HepG2 (cell line): Measurements from ENCODE around the gene ARFGEF2. TPM values are rescaled to one million over a fixed set of nuclear protein-coding genes. Genes with fewer than 3 reads are reported as not detected.
A peak's percentile ranks its signal among the peaks of the same experiment; 100 is the strongest.

Experiments
- CAMTA2 ChIP-seq: sonication (generic); formaldehyde crosslinking; IDR thresholded peaks from 2 replicates; pipeline ENCODE4 v1.4.0; 2020; ENCODE audit warnings: mild to moderate bottlenecking, missing genetic modification reagents, borderline replicate concordance
- CCDC6 ChIP-seq: sonication (generic); formaldehyde crosslinking; IDR thresholded peaks from 2 replicates; pipeline ENCODE4 v1.8.1; 2022; ENCODE audit warnings: mild to moderate bottlenecking, missing genetic modification reagents, moderate library complexity
- EZH2 ChIP-seq: conservative IDR thresholded peaks from 2 replicates; pipeline ENCODE4 v1.6.1; 2012; ENCODE audit warnings: mild to moderate bottlenecking, low read depth, low read length, moderate library complexity
- FOXK1 ChIP-seq: sonication (generic); formaldehyde crosslinking; IDR thresholded peaks from 2 replicates; pipeline ENCODE4 v1.4.0; 2020; ENCODE audit warnings: low read depth, missing genetic modification reagents, borderline replicate concordance
- HDAC6 ChIP-seq: fragments of 200-600 bp; sonication (generic); IDR thresholded peaks from 2 replicates; pipeline ENCODE4 v1.7.0; 2017; ENCODE audit warnings: mild to moderate bottlenecking, antibody characterized with exemption, low read length, low read depth
- HES4 ChIP-seq: sonication (generic); formaldehyde crosslinking; IDR thresholded peaks from 2 replicates; pipeline ENCODE4 v1.9.0; 2021; ENCODE audit warnings: mild to moderate bottlenecking, missing genetic modification reagents, borderline replicate concordance
- MAFF ChIP-seq: IDR thresholded peaks from 2 replicates; pipeline ENCODE4 v1.6.1; 2011; ENCODE audit warnings: low read depth, low read length, improper control_type of control experiment
- NPAS2 ChIP-seq: sonication (generic); formaldehyde crosslinking; IDR thresholded peaks from 2 replicates; pipeline ENCODE4 v1.8.0; 2022; ENCODE audit warnings: mild to moderate bottlenecking, missing genetic modification reagents, borderline replicate concordance
- NR2F1 ChIP-seq, 2 experiments: fragments of 450-650 bp in 1 of 2; formaldehyde crosslinking in 1 of 2; IDR thresholded peaks; 2 replicates each; pipeline versions ENCODE4 v1.5.0 to v1.6.1; 2016 to 2020; ENCODE audit warnings: mild to moderate bottlenecking in 1 of 2, missing compliant biosample characterization in 1 of 2, missing genetic modification reagents in 1 of 2, moderate library complexity in 1 of 2
- PITX1 ChIP-seq: sonication (generic); formaldehyde crosslinking; IDR thresholded peaks from 2 replicates; pipeline ENCODE4 v1.5.1; 2020; ENCODE audit warnings: mild to moderate bottlenecking, missing genetic modification reagents
- RBM39 ChIP-seq: fragments of 200-400 bp; formaldehyde crosslinking; IDR thresholded peaks from one replicate; pipeline ENCODE4 v1.6.1; 2018; ENCODE audit warnings: antibody characterized with exemption, mild to moderate bottlenecking, low read depth, low read length; ENCODE audit not compliant: poor library complexity, severe bottlenecking
- REL ChIP-seq: sonication (generic); formaldehyde crosslinking; conservative IDR thresholded peaks from 2 replicates; pipeline ENCODE4 v1.8.0; 2022; ENCODE audit warnings: mild to moderate bottlenecking, missing genetic modification reagents, moderate library complexity
- RXRB ChIP-seq: IDR thresholded peaks from 2 replicates; pipeline ENCODE4 v1.6.1; 2016; ENCODE audit warnings: borderline replicate concordance, missing genetic modification reagents, missing compliant biosample characterization
- SMC3 ChIP-seq: IDR thresholded peaks from 2 replicates; pipeline ENCODE4 v1.6.1; 2011; ENCODE audit warnings: low read length, improper control_type of control experiment
- SNAI1 ChIP-seq: sonication (generic); formaldehyde crosslinking; IDR thresholded peaks from 2 replicates; pipeline ENCODE4 v1.5.0; 2020; ENCODE audit warnings: mild to moderate bottlenecking, missing genetic modification reagents, borderline replicate concordance
- SP2 ChIP-seq: sonication (generic); formaldehyde crosslinking; IDR thresholded peaks from 2 replicates; pipeline ENCODE4 v1.5.1; 2020; ENCODE audit warnings: mild to moderate bottlenecking, missing genetic modification reagents
- U2AF1 ChIP-seq: fragments of 200-400 bp; formaldehyde crosslinking; optimal IDR thresholded peaks from 2 replicates; pipeline ENCODE3; 2017; ENCODE audit warnings: mild to moderate bottlenecking, low read depth, low read length
- ZNF350 ChIP-seq: sonication (generic); formaldehyde crosslinking; IDR thresholded peaks from 2 replicates; pipeline ENCODE4 v1.4.0; 2020; ENCODE audit warnings: mild to moderate bottlenecking, low read depth, missing genetic modification reagents, borderline replicate concordance
- ZNF468 ChIP-seq: sonication (generic); formaldehyde crosslinking; IDR thresholded peaks from 2 replicates; pipeline ENCODE4 v1.8.0; 2022; ENCODE audit warnings: mild to moderate bottlenecking, moderate library complexity, missing genetic modification reagents
- ZNF530 ChIP-seq: sonication (generic); formaldehyde crosslinking; IDR thresholded peaks from 2 replicates; pipeline ENCODE4 v1.5.0; 2020; ENCODE audit warnings: low read depth, mild to moderate bottlenecking, missing genetic modification reagents
- ZNF772 ChIP-seq: sonication (generic); formaldehyde crosslinking; IDR thresholded peaks from 2 replicates; pipeline ENCODE4 v1.5.0; 2020; ENCODE audit warnings: mild to moderate bottlenecking, missing genetic modification reagents
- ZNF790 ChIP-seq: sonication (generic); formaldehyde crosslinking; IDR thresholded peaks from 2 replicates; pipeline ENCODE4 v1.8.0; 2022; ENCODE audit warnings: missing genetic modification reagents, mild to moderate bottlenecking, borderline replicate concordance
- polyA plus RNA-seq, 8 experiments: library from polyadenylated mRNA; depleted of rRNA in 3 of 8; stranded (reverse) in 7 of 8; unstranded in 1 of 8; fragments of >200 nt; fragmentation: Illumina TruSeq in 4 of 8; extraction: Trizol in 4 of 8; gene quantifications; 2 replicates each; pipeline versions ENCODE4 v1.2.1 to v1.2.3, GENCODE V29; 2011 to 2016; ENCODE audit warnings: low read depth in 4 of 8, missing spikeins in 1 of 8, mixed read lengths in 1 of 8; ENCODE audit not compliant: insufficient read depth in 1 of 8
- total RNA-seq, 5 experiments: library from RNA; depleted of rRNA; stranded (reverse); fragments of >200 nt; fragmentation: Illumina TruSeq; extraction: Trizol; gene quantifications; 2 replicates each; pipeline ENCODE4 v1.2.3, GENCODE V29; 2016; ENCODE audit warnings: low read depth in 1 of 5
- TF ChIP-seq, protein P1 (sequence below): sonication (generic); formaldehyde crosslinking; IDR thresholded peaks from 2 replicates; pipeline ENCODE4 v1.5.0; 2020; ENCODE audit warnings: missing genetic modification reagents
- TF ChIP-seq, protein P2 (sequence below): sonication (generic); formaldehyde crosslinking; IDR thresholded peaks from 2 replicates; pipeline ENCODE4 v1.4.0; 2020; ENCODE audit warnings: missing genetic modification reagents, low read depth, mild to moderate bottlenecking, borderline replicate concordance
- TF ChIP-seq, protein P3 (sequence below): sonication (generic); formaldehyde crosslinking; IDR thresholded peaks from 2 replicates; pipeline ENCODE4 v1.5.0; 2020; ENCODE audit warnings: mild to moderate bottlenecking, missing genetic modification reagents
- TF ChIP-seq, protein P4 (sequence below): sonication (generic); formaldehyde crosslinking; IDR thresholded peaks from 2 replicates; pipeline ENCODE4 v1.8.1; 2023; ENCODE audit warnings: missing genetic modification reagents, mild to moderate bottlenecking, borderline replicate concordance

ARFGEF2 gene
- total and polyA plus RNA-seq, 2 of the 13 experiments (the other 11 are each of a cell fraction or from before 2014, with no cell fraction given): 44.0 to 60.8 TPM

DNA sequence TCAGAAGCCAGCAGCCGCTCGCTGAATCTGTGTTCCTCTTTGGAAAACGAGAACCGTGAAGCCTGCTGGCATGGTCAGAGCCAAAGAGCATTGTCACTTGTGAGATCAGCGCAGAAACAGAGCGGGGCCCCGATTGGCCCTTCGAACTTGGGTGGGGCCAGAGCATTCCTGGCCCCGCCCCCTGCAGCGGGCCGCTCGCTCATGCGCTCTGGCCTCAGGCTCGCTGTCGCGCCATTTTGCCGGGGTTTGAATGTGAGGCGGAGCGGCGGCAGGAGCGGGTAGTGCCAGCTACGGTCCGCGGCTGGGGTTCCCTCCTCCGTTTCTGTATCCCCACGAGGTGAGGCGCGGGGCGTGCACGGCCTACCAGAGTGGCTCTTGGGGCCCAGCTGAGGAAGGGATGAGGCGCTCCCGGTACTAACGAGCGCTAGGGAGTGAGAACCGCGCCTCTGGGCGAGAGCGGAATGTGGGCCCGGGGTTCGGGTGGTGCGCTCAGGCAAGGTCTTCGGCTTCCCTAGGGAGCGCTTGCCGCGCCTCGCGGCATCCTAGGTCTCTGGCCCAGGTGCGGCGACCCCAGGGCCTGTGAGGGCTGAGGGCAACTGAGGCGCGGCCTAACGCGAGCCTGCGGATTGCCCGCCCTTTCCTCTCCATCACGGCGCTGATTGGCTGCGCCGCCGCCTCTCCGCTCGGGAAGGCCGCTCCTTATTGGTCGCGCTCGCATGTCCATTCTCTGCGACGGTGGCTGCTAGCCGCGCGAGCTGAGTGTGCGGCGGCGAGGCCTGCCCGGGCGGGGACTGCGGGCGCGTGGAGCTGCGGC, 124.8 kb downstream of the ARFGEF2 start, which contains the start of gene CSE1L (continued):
- TF ChIP-seq ZNF790: peak; percentile 96
- TF ChIP-seq, protein P1, sequence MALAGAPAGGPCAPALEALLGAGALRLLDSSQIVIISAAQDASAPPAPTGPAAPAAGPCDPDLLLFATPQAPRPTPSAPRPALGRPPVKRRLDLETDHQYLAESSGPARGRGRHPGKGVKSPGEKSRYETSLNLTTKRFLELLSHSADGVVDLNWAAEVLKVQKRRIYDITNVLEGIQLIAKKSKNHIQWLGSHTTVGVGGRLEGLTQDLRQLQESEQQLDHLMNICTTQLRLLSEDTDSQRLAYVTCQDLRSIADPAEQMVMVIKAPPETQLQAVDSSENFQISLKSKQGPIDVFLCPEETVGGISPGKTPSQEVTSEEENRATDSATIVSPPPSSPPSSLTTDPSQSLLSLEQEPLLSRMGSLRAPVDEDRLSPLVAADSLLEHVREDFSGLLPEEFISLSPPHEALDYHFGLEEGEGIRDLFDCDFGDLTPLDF (CRISPR knock-in tag): peak; percentile 94
- TF ChIP-seq MAFF: no peak; the same call in 1 of the 2 replicates
- peak; percentile 99 for TF ChIP-seq HES4 (CRISPR knock-in tag)
- TF ChIP-seq RBM39: peak; percentile 100
- TF ChIP-seq, protein P2, sequence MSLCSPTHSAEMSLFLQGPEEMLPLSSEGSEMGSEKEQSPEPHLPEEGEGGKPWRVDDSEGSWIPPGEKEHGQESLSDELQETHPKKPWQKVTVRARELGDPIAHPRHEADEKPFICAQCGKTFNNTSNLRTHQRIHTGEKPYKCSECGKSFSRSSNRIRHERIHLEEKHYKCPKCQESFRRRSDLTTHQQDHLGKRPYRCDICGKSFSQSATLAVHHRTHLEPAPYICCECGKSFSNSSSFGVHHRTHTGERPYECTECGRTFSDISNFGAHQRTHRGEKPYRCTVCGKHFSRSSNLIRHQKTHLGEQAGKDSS: peak; percentile 57; the same call in 1 of the 2 replicates
- 0 out of 4 replicates have a peak, but pooled peaks of 1 of the 2 experiments have one; percentile 32 for TF ChIP-seq NR2F1 (CRISPR knock-in tag; IDR thresholded peaks at IDR 0.05)
- no peak for TF ChIP-seq U2AF1
- peak; percentile 96; the same call in 1 of the 2 replicates for TF ChIP-seq ZNF350 (CRISPR knock-in tag)
- peak; percentile 84 for TF ChIP-seq REL (CRISPR knock-in tag)
- TF ChIP-seq, protein P3, sequence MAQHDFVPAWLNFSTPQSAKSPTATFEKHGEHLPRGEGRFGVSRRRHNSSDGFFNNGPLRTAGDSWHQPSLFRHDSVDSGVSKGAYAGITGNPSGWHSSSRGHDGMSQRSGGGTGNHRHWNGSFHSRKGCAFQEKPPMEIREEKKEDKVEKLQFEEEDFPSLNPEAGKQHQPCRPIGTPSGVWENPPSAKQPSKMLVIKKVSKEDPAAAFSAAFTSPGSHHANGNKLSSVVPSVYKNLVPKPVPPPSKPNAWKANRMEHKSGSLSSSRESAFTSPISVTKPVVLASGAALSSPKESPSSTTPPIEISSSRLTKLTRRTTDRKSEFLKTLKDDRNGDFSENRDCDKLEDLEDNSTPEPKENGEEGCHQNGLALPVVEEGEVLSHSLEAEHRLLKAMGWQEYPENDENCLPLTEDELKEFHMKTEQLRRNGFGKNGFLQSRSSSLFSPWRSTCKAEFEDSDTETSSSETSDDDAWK (CRISPR knock-in tag): no peak
- peak; percentile 61; the same call in 1 of the 2 replicates for TF ChIP-seq SNAI1 (CRISPR knock-in tag)
- TF ChIP-seq RXRB (CRISPR knock-in tag): no peak; the same call in 1 of the 2 replicates
- TF ChIP-seq PITX1: no peak; the same call in 1 of the 2 replicates
- no peak for TF ChIP-seq HDAC6
- peak; percentile 100 for TF ChIP-seq SP2 (CRISPR knock-in tag)
- TF ChIP-seq, protein P4, sequence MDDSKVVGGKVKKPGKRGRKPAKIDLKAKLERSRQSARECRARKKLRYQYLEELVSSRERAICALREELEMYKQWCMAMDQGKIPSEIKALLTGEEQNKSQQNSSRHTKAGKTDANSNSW (CRISPR knock-in tag): peak; percentile 84; the same call in 1 of the 2 replicates
- no peak for TF ChIP-seq EZH2
- TF ChIP-seq CCDC6: peak; percentile 96
- peak; percentile 22; the same call in 1 of the 2 replicates for TF ChIP-seq FOXK1 (CRISPR knock-in tag)
- TF ChIP-seq CAMTA2 (CRISPR knock-in tag): peak; percentile 29; the same call in 1 of the 2 replicates
- TF ChIP-seq ZNF530 (CRISPR knock-in tag): 0 out of 2 replicates have a peak, but pooled peaks have one; percentile 14
- TF ChIP-seq NPAS2: no peak
- TF ChIP-seq ZNF772 (CRISPR knock-in tag): peak; percentile 83; the same call in 1 of the 2 replicates
- no peak for TF ChIP-seq SMC3
- TF ChIP-seq ZNF468 (CRISPR knock-in tag): peak; percentile 91
